HCT116 (cell line): Measurements from ENCODE around the gene ZNF785. TPM values are rescaled to one million over a fixed set of nuclear protein-coding genes. Genes with fewer than 3 reads are reported as not detected.

ENCODE experiments used
- ATAC-seq: fragments of 200-7000 bp; cut with Tn5 transposase; 2 replicates; pipeline ENCODE4 v1.9.1; 2020; ENCODE audit warnings: mild to moderate bottlenecking, moderate library complexity
- BruUV-seq: library from RNA; stranded (reverse); fragments of 400-500 nt; replicated peaks from 2 replicates; lab custom pipeline; 2021; lab: Mats Ljungman, UMichigan
- CTCF ChIA-PET: fragments of 300-600 bp; sonication (Branson Sonifier 250); formaldehyde crosslinking; loops from one replicate; lab custom pipeline; 2021; ENCODE audit warnings: antibody characterized with exemption; lab: Charles Lee
- POLR2A ChIA-PET: fragments of 300-600, 350-600 bp; sonication (Branson Sonifier 250); formaldehyde crosslinking; loops from one replicate; lab custom pipeline; 2021; ENCODE audit warnings: antibody characterized with exemption; lab: Charles Lee
- RAD21 ChIA-PET, 2 experiments: fragments of 300-600 bp; sonication (Branson Sonifier 250); formaldehyde crosslinking; loops; one replicate each; lab custom pipeline; 2023; ENCODE audit warnings: low total read pairs in 2 of 2; ENCODE audit not compliant: uncharacterized antibody in 2 of 2, unreplicated experiment in 2 of 2, low non-redundant PET in 1 of 2; lab: Charles Lee
- DNase-seq: peaks from one replicate; pipeline ENCODE4 v3.0.0-alpha.2; 2010; ENCODE audit warnings: low read depth, low spot score
- H2AFZ ChIP-seq: fragments of 200-600 bp; shearing (Covaris generic), sonication (generic); 2 replicates; pipeline ENCODE4 v1.6.1; 2017; ENCODE audit warnings: low read depth, mixed run types, mixed read lengths, antibody characterized with exemption, low read length; ENCODE audit not compliant: poor library complexity, severe bottlenecking
- H3K27ac ChIP-seq: 2 replicates; pipeline ENCODE4 v1.5.1; 2012; ENCODE audit warnings: low read depth, low read length
- H3K27me3 ChIP-seq: fragments of 200-600 bp; sonication (generic); 2 replicates; pipeline ENCODE4 v1.6.1; 2016; ENCODE audit warnings: mixed run types, low read length, mixed read lengths; ENCODE audit not compliant: insufficient read depth
- H3K36me3 ChIP-seq, 2 experiments: fragments of 200-500 bp in 1 of 2; fragments of 200-600 bp in 1 of 2; sonication (Bioruptor generic) in 1 of 2; sonication (generic) in 1 of 2; 2 replicates each; pipeline versions ENCODE4 v1.5.1 to v1.6.1; 2014 to 2016; ENCODE audit warnings: low read length in 2 of 2, inconsistent platforms in 1 of 2, mixed read lengths in 1 of 2, mixed run types in 1 of 2; ENCODE audit not compliant: insufficient read depth in 2 of 2, control insufficient read depth in 1 of 2
- H3K4me1 ChIP-seq, 2 experiments: fragments of 200-600 bp in 1 of 2; sonication (generic) in 1 of 2; 2 replicates each; pipeline versions ENCODE4 v1.5.1 to v1.6.1; 2012 to 2017; ENCODE audit warnings: low read length in 2 of 2, inconsistent platforms in 1 of 2, mild to moderate bottlenecking in 1 of 2, mixed read lengths in 1 of 2, mixed run types in 1 of 2, moderate library complexity in 1 of 2; ENCODE audit not compliant: insufficient read depth in 2 of 2, control insufficient read depth in 1 of 2
- H3K4me2 ChIP-seq: fragments of 200-600 bp; sonication (generic); 2 replicates; pipeline ENCODE4 v1.6.1; 2017; ENCODE audit warnings: mixed run types, low read length, mixed read lengths
- H3K4me3 ChIP-seq, 2 experiments: fragments of 200-600 bp in 1 of 2; sonication (generic) in 1 of 2; replicated peaks in 1 of 2; 2 replicates each; pipeline ENCODE4 v1.5.1; 2011 to 2016; ENCODE audit warnings: low read length in 2 of 2, control low read depth in 1 of 2, low read depth in 1 of 2, mild to moderate bottlenecking in 1 of 2, mixed read lengths in 1 of 2, mixed run types in 1 of 2
- H3K79me2 ChIP-seq: fragments of 200-600 bp; sonication (generic); 2 replicates; pipeline ENCODE4 v1.6.1; 2017; ENCODE audit warnings: mild to moderate bottlenecking, mixed run types, low read length, moderate library complexity, mixed read lengths; ENCODE audit not compliant: insufficient read depth
- H3K9ac ChIP-seq: fragments of 200-600 bp; sonication (generic); 2 replicates; pipeline ENCODE4 v1.6.1; 2016; ENCODE audit warnings: low read length, mixed read lengths
- H3K9me2 ChIP-seq: fragments of 200-600 bp; sonication (generic), shearing (Covaris generic); 2 replicates; pipeline ENCODE4 v1.6.1; 2017; ENCODE audit warnings: mixed run types, mild to moderate bottlenecking, moderate library complexity; ENCODE audit not compliant: insufficient read depth
- H3K9me3 ChIP-seq, 2 experiments: fragments of 200-500 bp in 1 of 2; fragments of 200-600 bp in 1 of 2; sonication (Bioruptor generic) in 1 of 2; sonication (generic) in 1 of 2; 2 replicates each; pipeline ENCODE4 v1.6.1; 2014 to 2017; ENCODE audit warnings: low read length in 2 of 2, mixed read lengths in 2 of 2, inconsistent platforms in 1 of 2, low read depth in 1 of 2, mild to moderate bottlenecking in 1 of 2, mixed run types in 1 of 2, moderate library complexity in 1 of 2; ENCODE audit not compliant: control insufficient read depth in 1 of 2, insufficient read depth in 1 of 2
- H4K20me1 ChIP-seq: fragments of 200-600 bp; sonication (generic), shearing (Covaris generic); 2 replicates; pipeline ENCODE4 v1.6.1; 2017; ENCODE audit warnings: mixed run types, mild to moderate bottlenecking, moderate library complexity; ENCODE audit not compliant: insufficient read depth
- ATF3 ChIP-seq: IDR thresholded peaks from 2 replicates; pipeline ENCODE4 v1.6.1; 2012
- CBX3 ChIP-seq: IDR thresholded peaks from 2 replicates; pipeline ENCODE4 v1.6.1; 2012; ENCODE audit warnings: low read depth
- CEBPB ChIP-seq: IDR thresholded peaks from 2 replicates; pipeline ENCODE4 v1.6.1; 2012; ENCODE audit warnings: low read depth
- EGR1 ChIP-seq: IDR thresholded peaks from 2 replicates; pipeline ENCODE4 v1.6.1; 2012; ENCODE audit warnings: low read depth
- ELF1 ChIP-seq: IDR thresholded peaks from 2 replicates; pipeline ENCODE4 v1.6.1; 2012; ENCODE audit warnings: low read depth, borderline replicate concordance
- EZH2phosphoT487 ChIP-seq: fragments of 200-600 bp; IDR thresholded peaks from 2 replicates; pipeline ENCODE4 v1.6.1; 2018; ENCODE audit warnings: antibody characterized with exemption, borderline replicate concordance
- FOSL1 ChIP-seq: IDR thresholded peaks from 2 replicates; pipeline ENCODE4 v1.6.1; 2012; ENCODE audit warnings: low read depth
- JUND ChIP-seq: IDR thresholded peaks from 2 replicates; pipeline ENCODE4 v1.6.1; 2012
- MAX ChIP-seq: IDR thresholded peaks from 2 replicates; pipeline ENCODE4 v1.6.1; 2012
- POLR2AphosphoS5 ChIP-seq: IDR thresholded peaks from 2 replicates; pipeline ENCODE4 v1.6.1; 2011; ENCODE audit warnings: mild to moderate bottlenecking, low read depth, low read length, moderate library complexity
- REST ChIP-seq: IDR thresholded peaks from 2 replicates; pipeline ENCODE4 v1.6.1; 2012; ENCODE audit warnings: low read depth
- SIN3A ChIP-seq: IDR thresholded peaks from 2 replicates; pipeline ENCODE4 v1.6.1; 2012; ENCODE audit warnings: low read depth
- SP1 ChIP-seq: IDR thresholded peaks from 2 replicates; pipeline ENCODE4 v1.6.1; 2012; ENCODE audit warnings: low read depth
- SRF ChIP-seq: IDR thresholded peaks from 2 replicates; pipeline ENCODE4 v1.6.1; 2012; ENCODE audit warnings: low read depth
- YY1 ChIP-seq: IDR thresholded peaks from 2 replicates; pipeline ENCODE4 v1.6.1; 2011; ENCODE audit warnings: low read length, low read depth, moderate library complexity, mild to moderate bottlenecking; ENCODE audit not compliant: insufficient replicate concordance; ENCODE audit errors: extremely low read depth
- ZNF274 ChIP-seq: fragments of 200-500 bp; sonication (Bioruptor generic); IDR thresholded peaks from 2 replicates; pipeline ENCODE4 v1.6.1; 2014; ENCODE audit warnings: mild to moderate bottlenecking, low read depth, low read length, inconsistent platforms
- intact Hi-C: fragments of 100-400 bp; cut with micrococcal nuclease; formaldehyde crosslinking; loops from 2 replicates; pipeline ENCODE4 v1.10.0; 2022
- total RNA-seq: library from RNA; stranded (reverse); gene quantifications from one replicate; pipeline ENCODE4 v1.2.1, GENCODE V29; 2021; ENCODE audit not compliant: unreplicated experiment

Gene ZNF785
- total RNA-seq, 1 experiment from 2014 or later: 0.15 TPM

DNA sequence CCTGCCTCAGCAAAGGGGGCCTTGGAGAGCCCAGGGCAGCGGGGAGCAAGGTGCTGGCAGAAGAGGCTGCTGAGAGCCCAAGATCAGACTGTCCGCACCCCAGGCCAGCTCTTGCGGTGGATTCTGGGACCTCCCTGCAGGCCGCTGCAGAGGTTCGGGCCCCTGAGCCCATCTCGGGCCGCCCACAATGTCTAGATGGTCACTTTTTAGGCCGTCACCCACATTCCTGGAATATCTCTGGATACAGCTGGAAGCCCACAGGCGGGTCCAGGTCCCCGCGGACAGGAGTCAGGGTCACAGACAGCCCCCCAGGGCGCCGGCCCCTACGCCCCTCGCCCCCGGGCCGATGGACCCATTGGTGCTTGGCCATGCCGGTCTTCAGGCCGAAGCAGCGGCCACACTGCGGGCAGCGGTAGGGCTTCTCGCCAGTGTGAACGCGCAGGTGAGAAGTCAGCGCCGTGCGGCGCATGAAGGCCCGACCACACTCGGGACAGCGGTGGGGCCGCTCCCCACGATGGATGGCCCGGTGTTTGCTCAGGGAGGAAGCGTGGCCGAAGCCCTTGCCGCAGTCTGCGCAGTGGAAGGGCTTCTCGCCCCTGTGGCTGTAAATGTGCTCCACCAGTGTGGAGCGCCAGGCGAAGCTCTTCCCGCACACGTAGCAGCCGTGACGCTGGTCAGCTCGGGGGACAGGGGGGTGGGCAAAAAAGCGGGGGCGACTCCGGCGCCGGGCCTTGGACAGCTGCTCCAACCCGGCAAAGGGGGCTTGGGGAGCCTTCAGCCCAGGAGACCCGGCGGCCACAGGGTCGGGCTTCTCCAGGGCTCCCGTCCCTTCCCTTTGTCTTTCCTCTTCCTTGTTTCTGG lies 53.0 kb downstream of the ZNF785 start:
- Histone ChIP-seq H3K4me3 (no peak overlapping the region), H4K20me1 (no peaks in the 10 kb centered on the region), H3K27ac (no peak overlapping the region), H3K4me2 (no peak overlapping the region), H3K27me3 (no peaks in the 10 kb centered on the region), H2AFZ (no peak overlapping the region), H3K79me2 (no peaks in the 10 kb centered on the region; the same call in 1 of the 2 replicates), H3K9me3 (no peaks in the 10 kb centered on the region), H3K4me1 (peaks cover 12 to 41% of the 10 kb centered on the region in 2 experiments), H3K9ac (no peak overlapping the region), H3K36me3 (no peaks in the 10 kb centered on the region), H3K9me2 (no peaks in the 10 kb centered on the region)
- ChIA-PET POLR2A (no interaction called here), RAD21 (no interaction called here), CTCF (no interaction called here)
- ATAC-seq (no peak), DNase-seq (no peak)
- intact Hi-C loops: no loop called here
- TF ChIP-seq SIN3A (no peak), ZNF274 (no peak), SP1 (no peak), REST (no peak), JUND (no peak), CEBPB (no peak), MAX (no peak), YY1 (no peak), CBX3 (no peak), SRF (no peak), EZH2phosphoT487 (no peak), POLR2AphosphoS5 (no peak), EGR1 (no peak), ELF1 (no peak), FOSL1 (no peak), ATF3 (no peak)
- no TSS peak for BruUV-seq

Other genes starting within 250 kb of the ZNF785 start
- 51.8 TPM for gene CD2BP2, start 230.4 kb downstream of the ZNF785 start, total RNA-seq
- gene TBC1D10B, start 215.2 kb downstream of the ZNF785 start, total RNA-seq: 49.2 TPM
- gene MYL11, start 210.9 kb downstream of the ZNF785 start, total RNA-seq: not detected
- gene SEPTIN1, start 203.1 kb downstream of the ZNF785 start, total RNA-seq: 3.4 TPM
- gene ZNF48, start 190.3 kb downstream of the ZNF785 start, total RNA-seq: 17.9 TPM
- 11.0 TPM for gene ZNF771, start 178.1 kb downstream of the ZNF785 start, total RNA-seq
- 125 TPM for gene DCTPP1, start 155.7 kb downstream of the ZNF785 start, total RNA-seq
- 51.3 TPM for gene SEPHS2, start 139.8 kb downstream of the ZNF785 start, total RNA-seq
- gene ITGAL, start 113.0 kb downstream of the ZNF785 start, total RNA-seq: 1.4 TPM
- 48.8 TPM for gene ZNF768, start 59.1 kb downstream of the ZNF785 start, total RNA-seq
- 2.1 TPM for gene ZNF747, start 50.8 kb downstream of the ZNF785 start, total RNA-seq
- gene ZNF764, start 27.3 kb downstream of the ZNF785 start, total RNA-seq: 9.1 TPM
- 3.6 TPM for gene ZNF688, start 14.0 kb downstream of the ZNF785 start, total RNA-seq
- gene ZNF689, start 24.7 kb upstream of the ZNF785 start, total RNA-seq: 10.3 TPM
- gene PRR14, start 65.3 kb upstream of the ZNF785 start, total RNA-seq: 56.2 TPM
- gene FBRS, start 72.7 kb upstream of the ZNF785 start, total RNA-seq: 65.3 TPM
- 59.6 TPM for gene SRCAP, start 113.5 kb upstream of the ZNF785 start, total RNA-seq
- 32.6 TPM for gene PHKG2, start 162.7 kb upstream of the ZNF785 start, total RNA-seq
- 12.6 TPM for gene CFAP119, start 176.4 kb upstream of the ZNF785 start, total RNA-seq
- gene RNF40, start 176.6 kb upstream of the ZNF785 start, total RNA-seq: 90.3 TPM
- 18.4 TPM for gene ZNF629, start 201.5 kb upstream of the ZNF785 start, total RNA-seq